A673 (cell line): ENCODE results near the gene PSMB3. TPM values are rescaled to one million over a fixed set of nuclear protein-coding genes. Genes with fewer than 3 reads are reported as not detected.

Experiments
- BruUV-seq: library from RNA; stranded (reverse); fragments of 400-500 nt; replicated peaks from 2 replicates; lab custom pipeline; 2021; lab: Mats Ljungman, UMichigan
- CTCF ChIA-PET: fragments of 300-600 bp; sonication (Branson Sonifier 250); formaldehyde crosslinking; loops from one replicate; lab custom pipeline; 2022; ENCODE audit warnings: antibody characterized with exemption; lab: Charles Lee
- POLR2A ChIA-PET: fragments of 300-600 bp; sonication (Branson Sonifier 250); formaldehyde crosslinking; loops from one replicate; lab custom pipeline; 2022; ENCODE audit warnings: antibody characterized with exemption; ENCODE audit not compliant: low non-redundant PET; lab: Charles Lee
- DNase-seq: peaks from one replicate; pipeline ENCODE4 v3.0.0-alpha.2; 2015; ENCODE audit warnings: low spot score
- H3K27ac ChIP-seq: fragments of 200-600 bp; sonication (generic); 2 replicates; pipeline ENCODE4 v1.5.1; 2016; ENCODE audit warnings: mixed run types, low read depth, mild to moderate bottlenecking, mixed read lengths, antibody characterized with exemption, low read length; ENCODE audit not compliant: poor library complexity, severe bottlenecking
- H3K27me3 ChIP-seq: fragments of 200-600 bp; sonication (generic); replicated peaks from 2 replicates; pipeline ENCODE4 v1.6.1; 2017; ENCODE audit warnings: mixed run types, low read depth, mild to moderate bottlenecking, mixed read lengths, antibody characterized with exemption, low read length; ENCODE audit not compliant: insufficient read depth, poor library complexity
- H3K36me3 ChIP-seq: fragments of 200-600 bp; sonication (generic); 2 replicates; pipeline ENCODE4 v1.6.1; 2016; ENCODE audit warnings: mixed run types, mild to moderate bottlenecking, mixed read lengths, antibody characterized with exemption, low read length; ENCODE audit not compliant: insufficient read depth, poor library complexity, severe bottlenecking
- H3K4me1 ChIP-seq: fragments of 200-600 bp; sonication (generic); 2 replicates; pipeline ENCODE4 v1.6.1; 2017; ENCODE audit warnings: mixed run types, mild to moderate bottlenecking, mixed read lengths, antibody characterized with exemption, low read length; ENCODE audit not compliant: insufficient read depth, poor library complexity, severe bottlenecking
- H3K4me3 ChIP-seq: fragments of 200-600 bp; sonication (generic); 2 replicates; pipeline ENCODE4 v1.5.1; 2016; ENCODE audit warnings: low read depth, mixed run types, mild to moderate bottlenecking, mixed read lengths, low read length; ENCODE audit not compliant: poor library complexity, severe bottlenecking
- H3K9me3 ChIP-seq: fragments of 200-600 bp; sonication (generic); 2 replicates; pipeline ENCODE4 v1.6.1; 2016; ENCODE audit warnings: mixed run types, low read depth, mild to moderate bottlenecking, mixed read lengths, antibody characterized with exemption, low read length; ENCODE audit not compliant: poor library complexity, severe bottlenecking
- EZH2 ChIP-seq: fragments of 200-600 bp; sonication (generic); IDR thresholded peaks from 2 replicates; pipeline ENCODE4 v1.6.1; 2017; ENCODE audit warnings: borderline replicate concordance, low read depth, mild to moderate bottlenecking, mixed read lengths, antibody characterized with exemption, low read length; ENCODE audit not compliant: poor library complexity, severe bottlenecking
- intact Hi-C: fragments of 100-400 bp; cut with micrococcal nuclease; formaldehyde crosslinking; loops from one replicate; pipeline ENCODE4 v1.10.0; 2022; ENCODE audit not compliant: unreplicated experiment
- total RNA-seq: library from RNA; stranded (reverse); gene quantifications from 2 replicates; pipeline ENCODE4 v1.2.3, GENCODE V29; 2021
- TF ChIP-seq, protein P1 (sequence below): fragments of 300-800, 200-600 bp; sonication (generic); conservative IDR thresholded peaks from 2 replicates; pipeline ENCODE4 v1.5.1; 2017; ENCODE audit warnings: low read depth, mild to moderate bottlenecking, antibody characterized with exemption, low read length, moderate library complexity, mixed read lengths

Gene PSMB3
- total RNA-seq, 1 experiment from 2014 or later: 217 TPM

DNA sequence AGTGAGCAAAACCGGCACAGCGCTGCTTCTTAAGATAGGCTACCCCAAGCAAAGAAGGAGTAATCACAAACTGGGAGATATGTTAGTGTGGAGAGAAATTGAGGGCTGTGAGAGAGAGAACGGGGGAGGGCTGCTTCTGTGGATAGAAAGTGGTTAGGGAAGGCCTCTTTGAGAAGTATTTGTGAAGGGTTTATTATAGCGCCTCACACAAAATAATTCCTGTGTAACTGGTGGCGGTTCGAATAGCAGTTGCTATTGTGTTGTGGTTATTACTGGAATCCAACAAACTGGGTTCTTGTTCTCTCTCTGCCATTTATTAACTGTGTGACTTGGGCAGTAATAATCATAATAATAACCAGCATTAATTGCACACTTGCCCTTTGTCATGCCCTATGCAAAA is 31.6 kb upstream of the PSMB3 start:
- POLR2A ChIA-PET: no interaction called here
- peaks cover 7% of the 10 kb centered on the region for H3K36me3 ChIP-seq
- no peaks in the 10 kb centered on the region for H3K27me3 ChIP-seq
- H3K9me3 ChIP-seq: no peaks in the 10 kb centered on the region
- H3K4me1 ChIP-seq: no peaks in the 10 kb centered on the region
- intact Hi-C loops: no loop called here
- no peak for DNase-seq
- H3K27ac ChIP-seq: no peak overlapping the region
- BruUV-seq: no TSS peak
- CTCF ChIA-PET: no interaction called here
- no peak overlapping the region for H3K4me3 ChIP-seq
- TF ChIP-seq, protein P1, sequence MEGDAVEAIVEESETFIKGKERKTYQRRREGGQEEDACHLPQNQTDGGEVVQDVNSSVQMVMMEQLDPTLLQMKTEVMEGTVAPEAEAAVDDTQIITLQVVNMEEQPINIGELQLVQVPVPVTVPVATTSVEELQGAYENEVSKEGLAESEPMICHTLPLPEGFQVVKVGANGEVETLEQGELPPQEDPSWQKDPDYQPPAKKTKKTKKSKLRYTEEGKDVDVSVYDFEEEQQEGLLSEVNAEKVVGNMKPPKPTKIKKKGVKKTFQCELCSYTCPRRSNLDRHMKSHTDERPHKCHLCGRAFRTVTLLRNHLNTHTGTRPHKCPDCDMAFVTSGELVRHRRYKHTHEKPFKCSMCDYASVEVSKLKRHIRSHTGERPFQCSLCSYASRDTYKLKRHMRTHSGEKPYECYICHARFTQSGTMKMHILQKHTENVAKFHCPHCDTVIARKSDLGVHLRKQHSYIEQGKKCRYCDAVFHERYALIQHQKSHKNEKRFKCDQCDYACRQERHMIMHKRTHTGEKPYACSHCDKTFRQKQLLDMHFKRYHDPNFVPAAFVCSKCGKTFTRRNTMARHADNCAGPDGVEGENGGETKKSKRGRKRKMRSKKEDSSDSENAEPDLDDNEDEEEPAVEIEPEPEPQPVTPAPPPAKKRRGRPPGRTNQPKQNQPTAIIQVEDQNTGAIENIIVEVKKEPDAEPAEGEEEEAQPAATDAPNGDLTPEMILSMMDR: no peak
- no peak for TF ChIP-seq EZH2

DNA sequence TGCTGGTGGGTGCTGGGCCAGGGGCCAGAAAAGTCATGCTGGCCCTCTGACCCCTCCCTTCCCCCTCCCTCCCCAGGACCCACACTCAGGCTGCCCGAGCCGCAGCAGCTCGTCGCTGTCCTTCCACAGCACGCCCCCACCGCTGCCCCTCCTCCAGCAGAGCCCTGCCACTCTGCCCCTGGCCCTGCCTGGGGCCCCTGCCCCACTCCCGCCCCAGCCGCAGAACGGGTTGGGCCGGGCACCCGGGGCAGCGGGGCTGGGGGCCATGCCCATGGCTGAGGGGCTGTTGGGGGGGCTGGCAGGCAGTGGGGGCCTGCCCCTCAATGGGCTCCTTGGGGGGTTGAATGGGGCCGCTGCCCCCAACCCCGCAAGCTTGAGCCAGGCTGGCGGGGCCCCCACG is 30.7 kb upstream of the PSMB3 start:
- no peak for TF ChIP-seq EZH2
- TF ChIP-seq, protein P1: no peak
- DNase-seq: no peak
- peaks cover 5% of the 10 kb centered on the region for H3K36me3 ChIP-seq
- ChIA-PET CTCF (no interaction called here), POLR2A (interaction anchor here (0.5 kb wide), 1 partner anchor 306 kb away, joined by 9 read pairs; no protein-coding TSS in a partner anchor)
- H3K27me3 ChIP-seq: no peaks in the 10 kb centered on the region
- H3K4me3 ChIP-seq: no peak overlapping the region
- no peak overlapping the region for H3K27ac ChIP-seq
- no peaks in the 10 kb centered on the region for H3K4me1 ChIP-seq
- intact Hi-C loops: no loop called here
- no TSS peak for BruUV-seq
- no peaks in the 10 kb centered on the region for H3K9me3 ChIP-seq

DNA sequence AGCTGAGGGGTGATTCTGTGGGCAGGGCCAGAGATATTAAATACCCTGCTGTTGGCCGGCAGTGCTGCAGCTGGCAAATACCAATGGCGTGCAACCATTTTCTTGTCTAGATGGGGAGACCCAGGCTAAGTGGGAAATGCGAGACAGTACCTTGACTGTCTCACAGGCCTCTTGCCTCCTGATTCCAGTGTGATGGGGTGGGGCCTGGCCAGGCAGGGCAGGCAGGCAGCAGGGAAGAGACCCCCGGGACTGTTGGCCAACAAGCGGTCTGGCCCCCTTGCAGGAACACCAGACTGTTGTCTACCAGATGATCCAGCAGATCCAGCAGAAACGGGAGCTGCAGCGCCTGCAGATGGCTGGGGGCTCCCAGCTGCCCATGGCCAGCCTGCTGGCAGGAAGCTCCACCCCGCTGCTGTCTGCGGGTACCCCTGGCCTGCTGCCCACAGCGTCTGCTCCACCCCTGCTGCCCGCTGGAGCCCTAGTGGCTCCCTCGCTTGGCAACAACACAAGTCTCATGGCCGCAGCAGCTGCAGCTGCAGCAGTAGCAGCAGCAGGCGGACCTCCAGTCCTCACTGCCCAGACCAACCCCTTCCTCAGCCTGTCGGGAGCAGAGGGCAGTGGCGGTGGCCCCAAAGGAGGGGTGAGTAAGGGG is 28.1 kb upstream of the PSMB3 start:
- H3K36me3 ChIP-seq: no peaks in the 10 kb centered on the region
- intact Hi-C loops: no loop called here
- H3K4me3 ChIP-seq: no peak overlapping the region
- H3K27me3 ChIP-seq: no peaks in the 10 kb centered on the region
- no peak for DNase-seq
- H3K4me1 ChIP-seq: no peaks in the 10 kb centered on the region
- no peak overlapping the region for H3K27ac ChIP-seq
- BruUV-seq: no TSS peak
- CTCF ChIA-PET: no interaction called here
- no peak for TF ChIP-seq EZH2
- TF ChIP-seq, protein P1: no peak
- no peaks in the 10 kb centered on the region for H3K9me3 ChIP-seq
- POLR2A ChIA-PET: no interaction called here
